ENCODE data around the gene XXYLT1. TPM values are rescaled to one million over a fixed set of nuclear protein-coding genes. Genes with fewer than 3 reads are reported as not detected.
A peak's percentile ranks its signal among the peaks of the same experiment; 100 is the strongest.

The XXYLT1 gene
- total RNA-seq, 1 experiment from 2014 or later, result 10.9 TPM

- TF ChIP-seq ELF1 (IDR thresholded peaks at IDR 0.05; ENCODE audit: borderline replicate concordance, low read depth), result no peak
- TF ChIP-seq EZH2phosphoT487 (IDR thresholded peaks at IDR 0.05; ENCODE audit: borderline replicate concordance), result no peak
- TF ChIP-seq, protein P1, sequence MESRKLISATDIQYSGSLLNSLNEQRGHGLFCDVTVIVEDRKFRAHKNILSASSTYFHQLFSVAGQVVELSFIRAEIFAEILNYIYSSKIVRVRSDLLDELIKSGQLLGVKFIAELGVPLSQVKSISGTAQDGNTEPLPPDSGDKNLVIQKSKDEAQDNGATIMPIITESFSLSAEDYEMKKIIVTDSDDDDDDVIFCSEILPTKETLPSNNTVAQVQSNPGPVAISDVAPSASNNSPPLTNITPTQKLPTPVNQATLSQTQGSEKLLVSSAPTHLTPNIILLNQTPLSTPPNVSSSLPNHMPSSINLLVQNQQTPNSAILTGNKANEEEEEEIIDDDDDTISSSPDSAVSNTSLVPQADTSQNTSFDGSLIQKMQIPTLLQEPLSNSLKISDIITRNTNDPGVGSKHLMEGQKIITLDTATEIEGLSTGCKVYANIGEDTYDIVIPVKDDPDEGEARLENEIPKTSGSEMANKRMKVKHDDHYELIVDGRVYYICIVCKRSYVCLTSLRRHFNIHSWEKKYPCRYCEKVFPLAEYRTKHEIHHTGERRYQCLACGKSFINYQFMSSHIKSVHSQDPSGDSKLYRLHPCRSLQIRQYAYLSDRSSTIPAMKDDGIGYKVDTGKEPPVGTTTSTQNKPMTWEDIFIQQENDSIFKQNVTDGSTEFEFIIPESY (IDR thresholded peaks at IDR 0.05; ENCODE audit: extremely low read depth, insufficient replicate concordance, low read length), result no peak
- TF ChIP-seq RAD21 (IDR thresholded peaks at IDR 0.05; ENCODE audit: low read depth), result no peak
- intact Hi-C loops (cut with micrococcal nuclease), result no loop called here
- Histone ChIP-seq H3K9me2 (ENCODE audit: insufficient read depth) (no peaks in the 10 kb centered on the region), H3K36me3 (ENCODE audit: control insufficient read depth in 1 of 2, insufficient read depth in 2 of 2, low read length in 2 of 2) (no peaks in the 10 kb centered on the region), H2AFZ (ENCODE audit: low read depth, low read length, poor library complexity, severe bottlenecking) (no peak overlapping the region), H3K4me2 (ENCODE audit: low read length) (peak overlapping the region; percentile 48), H3K9me3 (ENCODE audit: control insufficient read depth in 1 of 2, insufficient read depth in 1 of 2, low read depth in 1 of 2, low read length in 2 of 2) (no peaks in the 10 kb centered on the region), H3K27me3 (ENCODE audit: insufficient read depth, low read length) (no peaks in the 10 kb centered on the region), H3K4me3 (replicated peaks in 1 of 2; ENCODE audit: low read depth in 1 of 2, low read length in 2 of 2) (no peak overlapping the region), H3K79me2 (ENCODE audit: insufficient read depth, low read length) (no peaks in the 10 kb centered on the region), H3K4me1 (ENCODE audit: control insufficient read depth in 1 of 2, insufficient read depth in 2 of 2, low read length in 2 of 2) (peaks cover 7 to 17% of the 10 kb centered on the region in 2 experiments), H4K20me1 (ENCODE audit: insufficient read depth) (no peaks in the 10 kb centered on the region), H3K9ac (ENCODE audit: low read length) (no peak overlapping the region), H3K27ac (ENCODE audit: low read depth, low read length) (no peak overlapping the region)
- no TSS peak for BruUV-seq (replicated peaks)
- CTCF ChIA-PET, result no interaction called here
- ATAC-seq (no peak), DNase-seq (ENCODE audit: low read depth, low spot score) (no peak)
- POLR2A ChIA-PET, result no interaction called here
- RAD21 ChIA-PET (ENCODE audit: low non-redundant PET in 1 of 2, low total read pairs in 2 of 2, uncharacterized antibody in 2 of 2, unreplicated experiment in 2 of 2), result no interaction called here
Observed at GRCh38 chr3:195151402-195151801, 119.6 kb downstream of the XXYLT1 start.

- H3K4me1 ChIP-seq (ENCODE audit: control insufficient read depth in 1 of 2, insufficient read depth in 2 of 2, low read length in 2 of 2), result peaks cover 7 to 17% of the 10 kb centered on the region in 2 experiments
- H3K9me2 ChIP-seq (ENCODE audit: insufficient read depth), result no peaks in the 10 kb centered on the region
- DNase-seq (ENCODE audit: low read depth, low spot score), result no peak
- POLR2A ChIA-PET, result no interaction called here
- H2AFZ ChIP-seq (ENCODE audit: low read depth, low read length, poor library complexity, severe bottlenecking), result no peak overlapping the region
- BruUV-seq (replicated peaks), result no TSS peak
- H3K27me3 ChIP-seq (ENCODE audit: insufficient read depth, low read length), result no peaks in the 10 kb centered on the region
- H4K20me1 ChIP-seq (ENCODE audit: insufficient read depth), result no peaks in the 10 kb centered on the region
- no peaks in the 10 kb centered on the region for H3K36me3 ChIP-seq (ENCODE audit: control insufficient read depth in 1 of 2, insufficient read depth in 2 of 2, low read length in 2 of 2)
- H3K9ac ChIP-seq (ENCODE audit: low read length), result no peak overlapping the region
- ATAC-seq, result 0 out of 2 replicates have a peak, but pooled peaks have one; percentile 15
- no peak overlapping the region for H3K4me3 ChIP-seq (replicated peaks in 1 of 2; ENCODE audit: low read depth in 1 of 2, low read length in 2 of 2)
- H3K4me2 ChIP-seq (ENCODE audit: low read length), result no peak overlapping the region
- RAD21 ChIA-PET (ENCODE audit: low non-redundant PET in 1 of 2, low total read pairs in 2 of 2, uncharacterized antibody in 2 of 2, unreplicated experiment in 2 of 2), result no interaction called here
- no peaks in the 10 kb centered on the region for H3K79me2 ChIP-seq (ENCODE audit: insufficient read depth, low read length)
- CTCF ChIA-PET, result no interaction called here
- H3K27ac ChIP-seq (ENCODE audit: low read depth, low read length), result no peak overlapping the region
- intact Hi-C loops (cut with micrococcal nuclease), result no loop called here
- no peaks in the 10 kb centered on the region for H3K9me3 ChIP-seq (ENCODE audit: control insufficient read depth in 1 of 2, insufficient read depth in 1 of 2, low read depth in 1 of 2, low read length in 2 of 2)
- TF ChIP-seq CEBPB (IDR thresholded peaks at IDR 0.05; ENCODE audit: low read depth) (no peak), SIN3A (IDR thresholded peaks at IDR 0.05; ENCODE audit: low read depth) (no peak), POLR2AphosphoS5 (IDR thresholded peaks at IDR 0.05; ENCODE audit: low read depth, low read length) (no peak), ELF1 (IDR thresholded peaks at IDR 0.05; ENCODE audit: borderline replicate concordance, low read depth) (no peak), RAD21 (IDR thresholded peaks at IDR 0.05; ENCODE audit: low read depth) (no peak), EGR1 (IDR thresholded peaks at IDR 0.05; ENCODE audit: low read depth) (no peak)
- TF ChIP-seq, protein P1 (IDR thresholded peaks at IDR 0.05; ENCODE audit: extremely low read depth, insufficient replicate concordance, low read length), result no peak
- TF ChIP-seq, protein P2, sequence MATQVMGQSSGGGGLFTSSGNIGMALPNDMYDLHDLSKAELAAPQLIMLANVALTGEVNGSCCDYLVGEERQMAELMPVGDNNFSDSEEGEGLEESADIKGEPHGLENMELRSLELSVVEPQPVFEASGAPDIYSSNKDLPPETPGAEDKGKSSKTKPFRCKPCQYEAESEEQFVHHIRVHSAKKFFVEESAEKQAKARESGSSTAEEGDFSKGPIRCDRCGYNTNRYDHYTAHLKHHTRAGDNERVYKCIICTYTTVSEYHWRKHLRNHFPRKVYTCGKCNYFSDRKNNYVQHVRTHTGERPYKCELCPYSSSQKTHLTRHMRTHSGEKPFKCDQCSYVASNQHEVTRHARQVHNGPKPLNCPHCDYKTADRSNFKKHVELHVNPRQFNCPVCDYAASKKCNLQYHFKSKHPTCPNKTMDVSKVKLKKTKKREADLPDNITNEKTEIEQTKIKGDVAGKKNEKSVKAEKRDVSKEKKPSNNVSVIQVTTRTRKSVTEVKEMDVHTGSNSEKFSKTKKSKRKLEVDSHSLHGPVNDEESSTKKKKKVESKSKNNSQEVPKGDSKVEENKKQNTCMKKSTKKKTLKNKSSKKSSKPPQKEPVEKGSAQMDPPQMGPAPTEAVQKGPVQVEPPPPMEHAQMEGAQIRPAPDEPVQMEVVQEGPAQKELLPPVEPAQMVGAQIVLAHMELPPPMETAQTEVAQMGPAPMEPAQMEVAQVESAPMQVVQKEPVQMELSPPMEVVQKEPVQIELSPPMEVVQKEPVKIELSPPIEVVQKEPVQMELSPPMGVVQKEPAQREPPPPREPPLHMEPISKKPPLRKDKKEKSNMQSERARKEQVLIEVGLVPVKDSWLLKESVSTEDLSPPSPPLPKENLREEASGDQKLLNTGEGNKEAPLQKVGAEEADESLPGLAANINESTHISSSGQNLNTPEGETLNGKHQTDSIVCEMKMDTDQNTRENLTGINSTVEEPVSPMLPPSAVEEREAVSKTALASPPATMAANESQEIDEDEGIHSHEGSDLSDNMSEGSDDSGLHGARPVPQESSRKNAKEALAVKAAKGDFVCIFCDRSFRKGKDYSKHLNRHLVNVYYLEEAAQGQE (IDR thresholded peaks at IDR 0.05; ENCODE audit: low read depth), result no peak
Observed at GRCh38 chr3:195150181-195151118, 120.5 kb downstream of the XXYLT1 start.

Data from HCT116 (cell line).